ENCODE measurements around the gene HTT. TPM values are rescaled to one million over a fixed set of nuclear protein-coding genes. Genes with fewer than 3 reads are reported as not detected.

The HTT gene
- total and polyA plus RNA-seq, 2 donors: 12.8 to 17.9 TPM

- Histone ChIP-seq H3K36me3 (ENCODE audit: control insufficient read depth in 2 of 2, insufficient read depth in 2 of 2, low read length in 1 of 2) (peaks cover 53 to 65% of the 10 kb centered on the region in 2 donors), H3K27ac (ENCODE audit: low read depth in 1 of 2, low read length in 1 of 2) (no peak overlapping the region), H3K4me3 (ENCODE audit: low read length in 2 of 2) (no peak overlapping the region), H3K4me1 (ENCODE audit: control insufficient read depth in 2 of 2, insufficient read depth in 2 of 2, low read length in 2 of 2) (no peaks in the 10 kb centered on the region), H3K9me3 (ENCODE audit: control insufficient read depth in 2 of 2, insufficient read depth in 1 of 2, low read length in 1 of 2) (no peaks in the 10 kb centered on the region), H3K27me3 (ENCODE audit: control insufficient read depth in 2 of 2, insufficient read depth in 1 of 2, low read length in 1 of 2) (no peaks in the 10 kb centered on the region)
- WGBS: 95% methylated on average over 5 of the region's 5 CpGs
- DNase-seq (ENCODE audit: low read depth in 6 of 9, low spot score in 9 of 9): no peak
These were observed 37.0 kb downstream of the HTT start for GRCh38 chr4:3111461-3111860.

GRCh38 chr4:3112201-3112600 is 37.7 kb downstream of the HTT start:
- H3K9me3 ChIP-seq (ENCODE audit: control insufficient read depth in 2 of 2, insufficient read depth in 1 of 2, low read length in 1 of 2): no peaks in the 10 kb centered on the region
- H3K36me3 ChIP-seq (ENCODE audit: control insufficient read depth in 2 of 2, insufficient read depth in 2 of 2, low read length in 1 of 2): peaks cover 52 to 64% of the 10 kb centered on the region in 2 donors
- H3K27me3 ChIP-seq (ENCODE audit: control insufficient read depth in 2 of 2, insufficient read depth in 1 of 2, low read length in 1 of 2): no peaks in the 10 kb centered on the region
- no peak overlapping the region for H3K4me3 ChIP-seq (ENCODE audit: low read length in 2 of 2)
- 97% methylated on average over 4 of the region's 4 CpGs for WGBS
- no peak for DNase-seq (ENCODE audit: low read depth in 6 of 9, low spot score in 9 of 9)
- no peaks in the 10 kb centered on the region for H3K4me1 ChIP-seq (ENCODE audit: control insufficient read depth in 2 of 2, insufficient read depth in 2 of 2, low read length in 2 of 2)
- H3K27ac ChIP-seq (ENCODE audit: low read depth in 1 of 2, low read length in 1 of 2): no peak overlapping the region

GRCh38 chr4:3112609-3113469 is 38.4 kb downstream of the HTT start:
- Histone ChIP-seq H3K9me3 (ENCODE audit: control insufficient read depth in 2 of 2, insufficient read depth in 1 of 2, low read length in 1 of 2) (no peaks in the 10 kb centered on the region), H3K36me3 (ENCODE audit: control insufficient read depth in 2 of 2, insufficient read depth in 2 of 2, low read length in 1 of 2) (peaks cover 46 to 62% of the 10 kb centered on the region in 2 donors), H3K27ac (ENCODE audit: low read depth in 1 of 2, low read length in 1 of 2) (no peak overlapping the region), H3K4me1 (ENCODE audit: control insufficient read depth in 2 of 2, insufficient read depth in 2 of 2, low read length in 2 of 2) (no peaks in the 10 kb centered on the region), H3K4me3 (ENCODE audit: low read length in 2 of 2) (no peak overlapping the region), H3K27me3 (ENCODE audit: control insufficient read depth in 2 of 2, insufficient read depth in 1 of 2, low read length in 1 of 2) (no peaks in the 10 kb centered on the region)
- WGBS: 97% methylated on average over 5 of the region's 5 CpGs
- DNase-seq (ENCODE audit: low read depth in 6 of 9, low spot score in 9 of 9): no peak

GRCh38 chr4:3114377-3114776 is 39.9 kb downstream of the HTT start:
- no peak overlapping the region for H3K4me3 ChIP-seq (ENCODE audit: low read length in 2 of 2)
- WGBS: 98% methylated on average over 6 of the region's 6 CpGs
- no peaks in the 10 kb centered on the region for H3K4me1 ChIP-seq (ENCODE audit: control insufficient read depth in 2 of 2, insufficient read depth in 2 of 2, low read length in 2 of 2)
- no peaks in the 10 kb centered on the region for H3K27me3 ChIP-seq (ENCODE audit: control insufficient read depth in 2 of 2, insufficient read depth in 1 of 2, low read length in 1 of 2)
- no peaks in the 10 kb centered on the region for H3K9me3 ChIP-seq (ENCODE audit: control insufficient read depth in 2 of 2, insufficient read depth in 1 of 2, low read length in 1 of 2)
- H3K27ac ChIP-seq (ENCODE audit: low read depth in 1 of 2, low read length in 1 of 2): no peak overlapping the region
- peaks cover 44 to 59% of the 10 kb centered on the region in 2 donors for H3K36me3 ChIP-seq (ENCODE audit: control insufficient read depth in 2 of 2, insufficient read depth in 2 of 2, low read length in 1 of 2)
- no peak for DNase-seq (ENCODE audit: low read depth in 6 of 9, low spot score in 9 of 9)

- H3K36me3 ChIP-seq (ENCODE audit: control insufficient read depth in 2 of 2, insufficient read depth in 2 of 2, low read length in 1 of 2): peaks cover 40 to 61% of the 10 kb centered on the region in 2 donors
- no peak overlapping the region for H3K27ac ChIP-seq (ENCODE audit: low read depth in 1 of 2, low read length in 1 of 2)
- DNase-seq (ENCODE audit: low read depth in 6 of 9, low spot score in 9 of 9): no peak
- 96% methylated on average over 15 of the region's 15 CpGs for WGBS
- no peaks in the 10 kb centered on the region for H3K27me3 ChIP-seq (ENCODE audit: control insufficient read depth in 2 of 2, insufficient read depth in 1 of 2, low read length in 1 of 2)
- H3K4me3 ChIP-seq (ENCODE audit: low read length in 2 of 2): no peak overlapping the region
- H3K4me1 ChIP-seq (ENCODE audit: control insufficient read depth in 2 of 2, insufficient read depth in 2 of 2, low read length in 2 of 2): no peaks in the 10 kb centered on the region
- H3K9me3 ChIP-seq (ENCODE audit: control insufficient read depth in 2 of 2, insufficient read depth in 1 of 2, low read length in 1 of 2): no peaks in the 10 kb centered on the region
These were observed 41.3 kb downstream of the HTT start for GRCh38 chr4:3115637-3116270.

- H3K27me3 ChIP-seq (ENCODE audit: control insufficient read depth in 2 of 2, insufficient read depth in 1 of 2, low read length in 1 of 2): no peaks in the 10 kb centered on the region
- H3K27ac ChIP-seq (ENCODE audit: low read depth in 1 of 2, low read length in 1 of 2): no peak overlapping the region
- H3K4me3 ChIP-seq (ENCODE audit: low read length in 2 of 2): no peak overlapping the region
- H3K9me3 ChIP-seq (ENCODE audit: control insufficient read depth in 2 of 2, insufficient read depth in 1 of 2, low read length in 1 of 2): no peaks in the 10 kb centered on the region
- peaks cover 42 to 65% of the 10 kb centered on the region in 2 donors for H3K36me3 ChIP-seq (ENCODE audit: control insufficient read depth in 2 of 2, insufficient read depth in 2 of 2, low read length in 1 of 2)
- 98% methylated on average over 2 of the region's 2 CpGs for WGBS
- H3K4me1 ChIP-seq (ENCODE audit: control insufficient read depth in 2 of 2, insufficient read depth in 2 of 2, low read length in 2 of 2): peaks cover 0 to 4% of the 10 kb centered on the region in 2 donors
- no peak for DNase-seq (ENCODE audit: low read depth in 6 of 9, low spot score in 9 of 9)
These were observed 42.5 kb downstream of the HTT start for GRCh38 chr4:3116955-3117354.

- H3K9me3 ChIP-seq (ENCODE audit: control insufficient read depth in 2 of 2, insufficient read depth in 1 of 2, low read length in 1 of 2): no peaks in the 10 kb centered on the region
- DNase-seq (ENCODE audit: low read depth in 6 of 9, low spot score in 9 of 9): no peak
- peaks cover 35 to 63% of the 10 kb centered on the region in 2 donors for H3K36me3 ChIP-seq (ENCODE audit: control insufficient read depth in 2 of 2, insufficient read depth in 2 of 2, low read length in 1 of 2)
- WGBS: 98% methylated on average over 8 of the region's 8 CpGs
- no peaks in the 10 kb centered on the region for H3K27me3 ChIP-seq (ENCODE audit: control insufficient read depth in 2 of 2, insufficient read depth in 1 of 2, low read length in 1 of 2)
- no peak overlapping the region for H3K4me3 ChIP-seq (ENCODE audit: low read length in 2 of 2)
- peaks cover 0 to 7% of the 10 kb centered on the region in 2 donors for H3K4me1 ChIP-seq (ENCODE audit: control insufficient read depth in 2 of 2, insufficient read depth in 2 of 2, low read length in 2 of 2)
- H3K27ac ChIP-seq (ENCODE audit: low read depth in 1 of 2, low read length in 1 of 2): no peak overlapping the region
These were observed 43.8 kb downstream of the HTT start for GRCh38 chr4:3118312-3118711.

GRCh38 chr4:3119464-3119863 is 45.0 kb downstream of the HTT start:
- Histone ChIP-seq H3K36me3 (ENCODE audit: control insufficient read depth in 2 of 2, insufficient read depth in 2 of 2, low read length in 1 of 2) (peaks cover 30 to 60% of the 10 kb centered on the region in 2 donors), H3K9me3 (ENCODE audit: control insufficient read depth in 2 of 2, insufficient read depth in 1 of 2, low read length in 1 of 2) (no peaks in the 10 kb centered on the region), H3K27me3 (ENCODE audit: control insufficient read depth in 2 of 2, insufficient read depth in 1 of 2, low read length in 1 of 2) (no peaks in the 10 kb centered on the region), H3K4me1 (ENCODE audit: control insufficient read depth in 2 of 2, insufficient read depth in 2 of 2, low read length in 2 of 2) (peaks cover 0 to 7% of the 10 kb centered on the region in 2 donors), H3K4me3 (ENCODE audit: low read length in 2 of 2) (no peak overlapping the region), H3K27ac (ENCODE audit: low read depth in 1 of 2, low read length in 1 of 2) (no peak overlapping the region)
- DNase-seq (ENCODE audit: low read depth in 6 of 9, low spot score in 9 of 9): no peak
- 98% methylated on average over 2 of the region's 2 CpGs for WGBS

- DNase-seq (ENCODE audit: low read depth in 6 of 9, low spot score in 9 of 9): no peak
- no peak overlapping the region for H3K4me3 ChIP-seq (ENCODE audit: low read length in 2 of 2)
- H3K4me1 ChIP-seq (ENCODE audit: control insufficient read depth in 2 of 2, insufficient read depth in 2 of 2, low read length in 2 of 2): peaks cover 0 to 7% of the 10 kb centered on the region in 2 donors
- H3K27ac ChIP-seq (ENCODE audit: low read depth in 1 of 2, low read length in 1 of 2): no peak overlapping the region
- H3K36me3 ChIP-seq (ENCODE audit: control insufficient read depth in 2 of 2, insufficient read depth in 2 of 2, low read length in 1 of 2): peaks cover 20 to 43% of the 10 kb centered on the region in 2 donors
- H3K9me3 ChIP-seq (ENCODE audit: control insufficient read depth in 2 of 2, insufficient read depth in 1 of 2, low read length in 1 of 2): no peaks in the 10 kb centered on the region
- no peaks in the 10 kb centered on the region for H3K27me3 ChIP-seq (ENCODE audit: control insufficient read depth in 2 of 2, insufficient read depth in 1 of 2, low read length in 1 of 2)
- 98% methylated on average over 9 of the region's 9 CpGs for WGBS
These were observed 46.6 kb downstream of the HTT start for GRCh38 chr4:3121110-3121509.

All from thymus (tissue), 11 donors.